HepG2 (cell line): ENCODE measurements around the gene POU2AF2. TPM values are rescaled to one million over a fixed set of nuclear protein-coding genes. Genes with fewer than 3 reads are reported as not detected.

ENCODE experiments used
- AFF4 ChIP-seq: sonication (generic); formaldehyde crosslinking; IDR thresholded peaks from 2 replicates; pipeline ENCODE4 v1.4.0; 2020; ENCODE audit warnings: missing genetic modification reagents
- FOXO4 ChIP-seq: sonication (generic); formaldehyde crosslinking; conservative IDR thresholded peaks from 2 replicates; pipeline ENCODE4 v1.8.1; 2023; ENCODE audit warnings: missing genetic modification reagents
- HBP1 ChIP-seq: IDR thresholded peaks from 2 replicates; pipeline ENCODE4 v1.6.1; 2016; ENCODE audit warnings: low read depth, control low read depth
- KDM6A ChIP-seq: IDR thresholded peaks from 2 replicates; pipeline ENCODE4 v1.6.1; 2016; ENCODE audit warnings: low read depth
- KLF15 ChIP-seq: sonication (generic); formaldehyde crosslinking; IDR thresholded peaks from 2 replicates; pipeline ENCODE4 v1.8.1; 2023; ENCODE audit warnings: borderline replicate concordance, mild to moderate bottlenecking, inconsistent platforms, missing genetic modification reagents, mixed read lengths
- THYN1 ChIP-seq: sonication (generic); formaldehyde crosslinking; IDR thresholded peaks from 2 replicates; pipeline ENCODE4 v1.8.1; 2023; ENCODE audit warnings: low read depth, mild to moderate bottlenecking, moderate library complexity, missing genetic modification reagents, borderline replicate concordance
- YEATS4 ChIP-seq: sonication (generic); formaldehyde crosslinking; IDR thresholded peaks from 2 replicates; pipeline ENCODE4 v1.4.0; 2020; ENCODE audit warnings: missing genetic modification reagents, borderline replicate concordance
- ZBTB33 ChIP-seq: sonication (generic); formaldehyde crosslinking; IDR thresholded peaks from 2 replicates; pipeline ENCODE4 v1.4.0; 2020; ENCODE audit warnings: missing genetic modification reagents
- ZBTB4 ChIP-seq: sonication (generic); formaldehyde crosslinking; IDR thresholded peaks from 2 replicates; pipeline ENCODE4 v1.4.0; 2020; ENCODE audit warnings: missing genetic modification reagents, mild to moderate bottlenecking, borderline replicate concordance
- ZNF512B ChIP-seq: sonication (generic); formaldehyde crosslinking; IDR thresholded peaks from 2 replicates; pipeline ENCODE4 v1.5.1; 2020; ENCODE audit warnings: missing genetic modification reagents, mild to moderate bottlenecking, borderline replicate concordance
- ZNF816 ChIP-seq: sonication (generic); formaldehyde crosslinking; IDR thresholded peaks from 2 replicates; pipeline ENCODE4 v1.8.0; 2022; ENCODE audit warnings: missing genetic modification reagents, mild to moderate bottlenecking, borderline replicate concordance
- ZSCAN12 ChIP-seq: sonication (generic); formaldehyde crosslinking; IDR thresholded peaks from 2 replicates; pipeline ENCODE4 v1.9.0; 2021; ENCODE audit warnings: mild to moderate bottlenecking, missing genetic modification reagents
- polyA plus RNA-seq, 8 experiments: library from polyadenylated mRNA; depleted of rRNA in 3 of 8; stranded (reverse) in 7 of 8; unstranded in 1 of 8; fragments of >200 nt; fragmentation: Illumina TruSeq in 4 of 8; extraction: Trizol in 4 of 8; gene quantifications; 2 replicates each; pipeline versions ENCODE4 v1.2.1 to v1.2.3, GENCODE V29; 2011 to 2016; ENCODE audit warnings: low read depth in 4 of 8, missing spikeins in 1 of 8, mixed read lengths in 1 of 8; ENCODE audit not compliant: insufficient read depth in 1 of 8
- total RNA-seq, 5 experiments: library from RNA; depleted of rRNA; stranded (reverse); fragments of >200 nt; fragmentation: Illumina TruSeq; extraction: Trizol; gene quantifications; 2 replicates each; pipeline ENCODE4 v1.2.3, GENCODE V29; 2016; ENCODE audit warnings: low read depth in 1 of 5

Gene POU2AF2
- total and polyA plus RNA-seq, 2 of the 13 experiments (the other 11 are each of a cell fraction or from before 2014, with no cell fraction given): 0.11 TPM; not detected in 1

GRCh38 chr11:111335549-111335948, 90.0 kb downstream of the POU2AF2 start (continued):
- TF ChIP-seq HBP1 (CRISPR knock-in tag) (no peak), ZNF512B (CRISPR knock-in tag) (0 out of 2 replicates have a peak, but pooled peaks have one; percentile 21), AFF4 (CRISPR knock-in tag) (0 out of 2 replicates have a peak, but pooled peaks have one; percentile 7), KLF15 (CRISPR knock-in tag) (no peak), KDM6A (CRISPR knock-in tag) (no peak), FOXO4 (CRISPR knock-in tag) (no peak), THYN1 (CRISPR knock-in tag) (no peak), ZNF816 (CRISPR knock-in tag) (no peak), ZBTB33 (no peak), ZSCAN12 (CRISPR knock-in tag) (no peak), ZBTB4 (CRISPR knock-in tag) (no peak), YEATS4 (CRISPR knock-in tag) (0 out of 2 replicates have a peak, but pooled peaks have one; percentile 22)
